Neuronal stem cell (in vitro differentiated cells): ENCODE results near the gene TSC22D2.

ENCODE experiments used
- DNase-seq: peaks from one replicate; pipeline ENCODE4 v3.0.0-alpha.2; 2013; ENCODE audit warnings: low spot score
- H2AFZ ChIP-seq: one replicate; pipeline ENCODE4 v1.6.1; 2013; ENCODE audit warnings: mild to moderate bottlenecking, low read length, inconsistent platforms
- H2AK5ac ChIP-seq: 2 replicates; pipeline ENCODE4 v1.6.1; 2013; ENCODE audit warnings: low read depth, mild to moderate bottlenecking, inconsistent platforms, low read length, moderate library complexity, mixed read lengths
- H2BK120ac ChIP-seq: 2 replicates; pipeline ENCODE4 v1.6.1; 2013; ENCODE audit warnings: low read depth, mild to moderate bottlenecking, inconsistent platforms, low read length, moderate library complexity, mixed read lengths
- H2BK12ac ChIP-seq: one replicate; pipeline ENCODE4 v1.6.1; 2013; ENCODE audit warnings: low read length, inconsistent platforms
- H2BK15ac ChIP-seq: 2 replicates; pipeline ENCODE4 v1.6.1; 2013; ENCODE audit warnings: mild to moderate bottlenecking, low read length, inconsistent platforms, mixed read lengths
- H2BK5ac ChIP-seq: one replicate; pipeline ENCODE4 v1.6.1; 2013; ENCODE audit warnings: inconsistent platforms, mild to moderate bottlenecking, low read length, moderate library complexity
- H3K14ac ChIP-seq: one replicate; pipeline ENCODE4 v1.6.1; 2013; ENCODE audit warnings: low read length, inconsistent platforms
- H3K18ac ChIP-seq: 2 replicates; pipeline ENCODE4 v1.6.1; 2013; ENCODE audit warnings: low read length, inconsistent platforms
- H3K23ac ChIP-seq: 2 replicates; pipeline ENCODE4 v1.6.1; 2013; ENCODE audit warnings: low read depth, mild to moderate bottlenecking, mixed read lengths, low read length, inconsistent platforms; ENCODE audit not compliant: poor library complexity
- H3K27ac ChIP-seq: replicated peaks from 3 replicates; pipeline ENCODE4 v1.5.1; 2013; ENCODE audit warnings: low read length, inconsistent platforms
- H3K27me3 ChIP-seq, 3 experiments: 2 replicates each; pipeline ENCODE4 v1.6.1; 2013; ENCODE audit warnings: low read length in 3 of 3, mild to moderate bottlenecking in 2 of 3, inconsistent platforms in 1 of 3, low read depth in 1 of 3, mixed read lengths in 1 of 3, moderate library complexity in 1 of 3; ENCODE audit not compliant: control insufficient read depth in 3 of 3, insufficient read depth in 3 of 3
- H3K36me3 ChIP-seq, 2 donors: replicated peaks in 1 of 2; 2 replicates each; pipeline ENCODE4 v1.6.1; 2013; ENCODE audit warnings: low read length in 2 of 2; ENCODE audit not compliant: control insufficient read depth in 2 of 2, insufficient read depth in 2 of 2
- H3K4ac ChIP-seq: 2 replicates; pipeline ENCODE4 v1.6.1; 2013; ENCODE audit warnings: inconsistent platforms, mild to moderate bottlenecking, low read length, moderate library complexity
- H3K4me1 ChIP-seq, 2 donors: 1 replicate in 1 of 2; 2 replicates in 1 of 2; pipeline ENCODE4 v1.6.1; 2013; ENCODE audit warnings: low read length in 2 of 2, low read depth in 1 of 2; ENCODE audit not compliant: control insufficient read depth in 2 of 2, insufficient read depth in 1 of 2
- H3K4me2 ChIP-seq: one replicate; pipeline ENCODE4 v1.6.1; 2013; ENCODE audit warnings: mild to moderate bottlenecking, low read length, inconsistent platforms; ENCODE audit not compliant: insufficient read depth, poor library complexity, severe bottlenecking
- H3K4me3 ChIP-seq, 2 donors: 2 replicates each; pipeline ENCODE4 v1.5.1; 2013; ENCODE audit warnings: low read length in 2 of 2, mild to moderate bottlenecking in 2 of 2, inconsistent platforms in 1 of 2, moderate library complexity in 1 of 2
- H3K79me1 ChIP-seq: one replicate; pipeline ENCODE4 v1.6.1; 2013; ENCODE audit warnings: low read depth, mild to moderate bottlenecking, inconsistent platforms, low read length, moderate library complexity
- H3K9ac ChIP-seq: one replicate; pipeline ENCODE4 v1.6.1; 2013; ENCODE audit warnings: mild to moderate bottlenecking, low read depth, low read length, inconsistent platforms; ENCODE audit not compliant: poor library complexity
- H3K9me3 ChIP-seq, 2 donors: replicated peaks in 1 of 2; 2 replicates each; pipeline versions ENCODE3 to v1.6.1; 2013; ENCODE audit warnings: low read length in 2 of 2, mild to moderate bottlenecking in 2 of 2, inconsistent platforms in 1 of 2, low read depth in 1 of 2, mixed read lengths in 1 of 2, moderate library complexity in 1 of 2; ENCODE audit not compliant: control insufficient read depth in 2 of 2, insufficient read depth in 1 of 2
- H4K8ac ChIP-seq: one replicate; pipeline ENCODE4 v1.6.1; 2013; ENCODE audit warnings: low read depth, mild to moderate bottlenecking, inconsistent platforms, low read length, moderate library complexity
- H4K91ac ChIP-seq: one replicate; pipeline ENCODE4 v1.6.1; 2013; ENCODE audit warnings: low read length, low read depth, mild to moderate bottlenecking, inconsistent platforms; ENCODE audit not compliant: poor library complexity
- WGBS, 2 donors: extraction: QIAGEN DNeasy Blood & Tissue Kit; methylation state at CpG; one replicate each; pipeline ENCODE4 v1.1.7; 2013; ENCODE audit warnings: missing lambda C conversion rate in 2 of 2, mixed read lengths in 1 of 2; ENCODE audit not compliant: insufficient read length in 2 of 2, insufficient replicate concordance in 1 of 2; ENCODE audit errors: extremely low coverage in 2 of 2; 5-methylcytosine and 5-hydroxymethylcytosine counted together

The TSC22D2 gene

DNA sequence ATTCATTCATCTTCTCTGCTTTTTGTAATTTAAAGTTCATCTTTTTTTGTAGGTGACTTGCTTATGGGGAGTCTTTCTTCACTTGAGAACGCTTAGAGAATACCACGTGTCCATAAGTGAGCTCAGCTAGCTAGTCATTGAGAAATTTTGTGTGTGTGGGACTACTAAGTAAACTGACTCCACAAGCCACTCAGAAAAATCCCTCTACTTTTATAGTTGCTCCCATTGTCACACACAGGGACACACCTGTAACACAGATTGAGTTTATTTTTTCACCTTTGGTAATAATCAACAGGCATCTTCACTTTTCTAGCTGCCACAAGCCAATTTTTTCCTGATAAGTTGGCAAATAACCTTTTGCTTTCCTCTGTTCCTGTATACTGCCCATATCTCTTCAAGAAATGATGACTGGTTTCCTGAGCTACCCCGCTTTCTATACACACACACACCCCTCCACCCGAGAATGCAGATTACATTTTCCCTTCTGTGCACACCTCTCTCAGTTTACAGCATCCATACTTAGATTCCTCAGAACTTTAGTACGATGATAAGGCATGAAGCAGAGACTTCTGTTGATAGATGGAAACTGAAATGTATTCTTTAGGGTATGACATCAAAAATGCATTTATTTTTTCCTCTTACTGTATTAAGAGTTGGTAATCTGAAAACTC is 4.6 kb downstream of the TSC22D2 start:
- Histone ChIP-seq H3K9me3 (no peaks in the 10 kb centered on the region), H3K79me1 (peaks cover 11% of the 10 kb centered on the region), H3K4ac (no peak overlapping the region), H2AK5ac (no peak overlapping the region), H3K23ac (no peak overlapping the region), H3K4me3 (peak overlapping the region; percentile 70 to 96), H3K14ac (no peak overlapping the region), H3K27ac (no peak overlapping the region), H2BK12ac (no peak overlapping the region), H2BK5ac (no peak overlapping the region), H4K91ac (no peak overlapping the region), H3K36me3 (peaks cover 0 to 56% of the 10 kb centered on the region in 2 donors), H3K9ac (no peak overlapping the region), H2AFZ (no peak overlapping the region), H3K4me2 (peak overlapping the region; percentile 67), H3K18ac (no peak overlapping the region), H2BK15ac (no peak overlapping the region), H2BK120ac (no peak overlapping the region), H4K8ac (no peak overlapping the region), H3K4me1 (peaks cover 0 to 20% of the 10 kb centered on the region in 2 donors), H3K27me3 (no peaks in the 10 kb centered on the region)
- WGBS, 2 donors, result no CpG with 5 or more reads among the region's 5 CpGs
- DNase-seq, result no peak

DNA sequence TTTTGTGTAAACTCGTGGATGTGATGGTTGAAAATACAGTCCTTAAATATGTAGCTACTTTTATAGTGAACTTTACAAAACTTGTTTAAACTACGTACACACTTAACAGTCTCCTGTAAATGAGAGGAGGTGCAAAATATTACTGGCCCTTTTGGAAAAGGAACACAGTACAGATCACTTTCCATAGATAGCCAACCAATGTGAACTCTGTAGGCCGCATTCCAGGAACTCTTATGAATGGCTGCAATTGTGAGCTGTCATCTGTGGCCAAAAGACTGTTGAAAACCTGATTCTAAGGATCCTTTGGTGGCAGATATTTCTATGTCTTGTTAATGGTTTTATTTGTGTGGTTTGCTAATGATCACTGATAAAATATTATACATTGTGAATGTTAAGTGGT is 6.2 kb downstream of the TSC22D2 start:
- Histone ChIP-seq H2BK5ac (no peak overlapping the region), H3K4me3 (peak overlapping the region in 1 of 2 donors; percentile 96), H3K4ac (no peak overlapping the region), H4K8ac (no peak overlapping the region), H3K36me3 (peaks cover 0 to 61% of the 10 kb centered on the region in 2 donors), H3K18ac (no peak overlapping the region), H3K23ac (no peak overlapping the region), H3K4me2 (no peak overlapping the region), H3K4me1 (peaks cover 0 to 20% of the 10 kb centered on the region in 2 donors), H4K91ac (no peak overlapping the region), H2BK120ac (no peak overlapping the region), H2AK5ac (no peak overlapping the region), H3K14ac (no peak overlapping the region), H3K9ac (no peak overlapping the region), H3K79me1 (peaks cover 11% of the 10 kb centered on the region), H2AFZ (no peak overlapping the region), H3K9me3 (no peaks in the 10 kb centered on the region), H2BK12ac (no peak overlapping the region), H3K27ac (no peak overlapping the region), H2BK15ac (no peak overlapping the region), H3K27me3 (no peaks in the 10 kb centered on the region)
- DNase-seq, result no peak
- no CpG with 5 or more reads among the region's 3 CpGs for WGBS, 2 donors

DNA sequence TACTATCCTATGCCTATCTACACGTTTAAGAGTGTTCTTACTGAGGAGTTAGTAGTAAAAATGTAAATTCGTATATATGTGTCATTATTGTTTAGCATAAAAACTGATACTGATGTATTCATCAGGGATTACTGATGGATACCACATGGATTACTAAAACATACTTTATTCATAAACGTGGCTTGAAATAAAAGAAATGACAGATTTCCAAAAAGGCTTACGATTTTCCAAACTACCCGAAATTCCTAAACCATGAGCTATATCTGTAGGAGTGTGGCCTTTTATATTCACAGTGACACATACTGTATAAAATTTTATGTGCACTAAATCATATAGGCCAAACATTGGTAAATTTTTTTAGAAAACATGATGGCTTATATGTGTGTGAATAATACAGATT is 6.9 kb downstream of the TSC22D2 start:
- Histone ChIP-seq H3K4me1 (peaks cover 0 to 20% of the 10 kb centered on the region in 2 donors), H4K8ac (no peak overlapping the region), H3K4me3 (no peak overlapping the region), H3K4me2 (no peak overlapping the region), H2BK15ac (no peak overlapping the region), H3K27ac (no peak overlapping the region), H3K9ac (no peak overlapping the region), H2BK5ac (no peak overlapping the region), H4K91ac (no peak overlapping the region), H3K18ac (no peak overlapping the region), H3K27me3 (no peaks in the 10 kb centered on the region), H3K36me3 (peaks cover 0 to 61% of the 10 kb centered on the region in 2 donors), H2AFZ (no peak overlapping the region), H2BK120ac (no peak overlapping the region), H3K79me1 (peaks cover 11% of the 10 kb centered on the region), H3K14ac (no peak overlapping the region), H2AK5ac (no peak overlapping the region), H3K9me3 (no peaks in the 10 kb centered on the region), H3K23ac (no peak overlapping the region), H2BK12ac (no peak overlapping the region), H3K4ac (no peak overlapping the region)
- no peak for DNase-seq
- WGBS, 2 donors, result no CpG with 5 or more reads among the region's 5 CpGs

DNA sequence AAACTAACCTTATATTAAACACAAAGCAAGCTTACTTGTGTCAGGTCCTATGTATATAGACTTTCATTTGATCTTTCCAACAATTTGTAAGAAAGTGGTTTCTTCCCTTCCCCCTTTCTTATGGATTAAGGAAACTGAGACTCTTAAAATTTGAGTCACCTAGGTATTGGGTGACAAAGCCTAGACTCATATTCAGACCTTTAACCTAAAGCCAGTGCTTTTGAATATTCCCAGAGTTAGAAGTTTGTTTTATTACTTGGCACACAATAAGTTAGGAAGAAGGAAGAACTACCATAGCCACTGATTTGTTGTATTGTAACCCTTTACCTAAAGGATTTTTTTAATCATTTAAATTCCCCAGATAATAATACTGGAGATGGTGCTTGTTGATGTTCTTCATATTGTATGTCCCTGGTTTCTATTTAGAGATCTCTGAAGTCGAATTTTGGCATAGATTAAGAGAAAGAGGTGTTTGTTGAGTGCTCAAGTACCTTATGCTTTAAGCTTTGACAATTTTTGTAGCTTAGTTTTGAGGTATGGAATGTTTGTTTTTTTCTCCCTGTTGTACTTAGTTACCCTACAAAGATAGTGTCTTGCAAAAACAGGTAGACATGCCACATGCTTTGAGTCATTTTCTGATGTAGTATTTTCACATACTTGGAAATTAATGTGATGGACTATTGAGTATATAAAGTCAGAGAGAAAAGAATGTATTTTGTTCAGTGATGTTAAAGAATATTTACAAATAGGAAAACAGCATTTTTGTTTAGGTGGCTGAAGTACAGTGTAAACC is 11.2 kb downstream of the TSC22D2 start:
- Histone ChIP-seq H3K79me1 (no peaks in the 10 kb centered on the region), H3K14ac (no peak overlapping the region), H4K8ac (no peak overlapping the region), H2AK5ac (no peak overlapping the region), H2BK12ac (no peak overlapping the region), H3K4me1 (peaks cover 0 to 12% of the 10 kb centered on the region in 2 donors), H3K27me3 (no peaks in the 10 kb centered on the region), H3K23ac (no peak overlapping the region), H2BK15ac (no peak overlapping the region), H2BK120ac (no peak overlapping the region), H3K36me3 (peaks cover 0 to 54% of the 10 kb centered on the region in 2 donors), H3K4ac (no peak overlapping the region), H3K9ac (no peak overlapping the region), H3K27ac (no peak overlapping the region), H3K9me3 (no peaks in the 10 kb centered on the region), H3K4me2 (no peak overlapping the region), H3K18ac (no peak overlapping the region), H4K91ac (no peak overlapping the region), H3K4me3 (no peak overlapping the region), H2AFZ (no peak overlapping the region), H2BK5ac (no peak overlapping the region)
- WGBS, 2 donors, result no CpG with 5 or more reads among the region's 1 CpG
- DNase-seq, result no peak
